Kasumi-1 (cell line): ENCODE measurements around the gene POLD3.

ENCODE experiments used
- DNase-seq, 2 experiments: peaks; one replicate each; lab custom pipeline; 2025; lab: John Stamatoyannopoulos, UW

The POLD3 gene

GRCh38 chr11:74691755-74692154 lies 99.4 kb downstream of the POLD3 start:
- DNase-seq: no peak
